Lower leg skin (tissue), 4 donors: Measurements from ENCODE around the gene KLB. TPM values are rescaled to one million over a fixed set of nuclear protein-coding genes. Genes with fewer than 3 reads are reported as not detected.

Experiments used
- DNase-seq, 2 donors: peaks; one replicate each; pipeline ENCODE4 v3.0.0-alpha.2; 2019; ENCODE audit warnings: low spot score in 2 of 2
- H3K4me3 ChIP-seq: fragments of 200-600 bp; sonication (generic); 2 replicates; pipeline ENCODE4 v1.5.1; 2017; ENCODE audit warnings: mild to moderate bottlenecking, low read depth; ENCODE audit not compliant: poor library complexity, severe bottlenecking
- CTCF ChIP-seq, 3 donors: fragments of 450-650 bp; IDR thresholded peaks; one replicate each; pipeline ENCODE4 v1.5.1; 2016; ENCODE audit warnings: antibody characterized with exemption in 3 of 3, mild to moderate bottlenecking in 3 of 3, moderate library complexity in 2 of 3
- POLR2A ChIP-seq, 2 donors: fragments of 450-650 bp; IDR thresholded peaks; one replicate each; pipeline ENCODE4 v1.6.1; 2016 to 2017; ENCODE audit warnings: antibody characterized with exemption in 2 of 2, mild to moderate bottlenecking in 1 of 2, moderate library complexity in 1 of 2
- intact Hi-C: fragments of 100-400 bp; cut with DNase I; formaldehyde crosslinking; loops from one replicate; pipeline ENCODE4 v1.15.0; 2023; ENCODE audit warnings: low total_unique reads
- microRNA-seq, 2 donors: library from miRNA; unstranded; fragments of <30 nt; microRNA quantifications; one replicate each; pipeline ENCODE4, GENCODE V29; 2016; ENCODE audit warnings: borderline replicate concordance in 2 of 2, borderline number of aligned reads in 1 of 2
- total RNA-seq, 4 donors: library from RNA; depleted of rRNA; stranded (reverse); fragments of >200 nt; gene quantifications; one replicate each; pipeline ENCODE4 v1.1.0, GENCODE V29; 2016

The KLB gene
- total RNA-seq, 4 donors from 2014 or later: 0.38 to 0.74 (median 0.45) TPM

- H3K4me3 ChIP-seq: no peak overlapping the region
- TF ChIP-seq POLR2A (IDR thresholded peaks at IDR 0.05) (no peak), CTCF (IDR thresholded peaks at IDR 0.05) (no peak)
- no peak for DNase-seq
- intact Hi-C loops: no loop called here
These were observed 91.9 kb downstream of the KLB start for GRCh38 chr4:39498727-39499020.

Small RNAs within 50 kb of the gene (microRNA-seq; reads per million reads assigned to microRNA genes)
- gene MIR5591: 0 reads per million in 2 donors

Other genes starting within 250 kb of the KLB start
- gene WDR19, start 224.4 kb upstream of the KLB start, total RNA-seq: 10 to 100 TPM; 16.2 to 49.1 (median 24.6) TPM
- 10 to 100 TPM; 19.9 to 35.5 (median 29.6) TPM for gene RFC1, start 40.6 kb upstream of the KLB start, total RNA-seq
- 1,000 to 10,000 TPM; 2,484 to 4,074 (median 3,563) TPM for gene RPL9, start 52.0 kb downstream of the KLB start, total RNA-seq
- gene LIAS, start 52.1 kb downstream of the KLB start, total RNA-seq: 10 to 100 TPM; 10.1 to 18.5 (median 12.4) TPM
- gene UGDH, start 120.5 kb downstream of the KLB start, total RNA-seq: 10 to 100 TPM; 20.2 to 29.4 (median 24.3) TPM
- gene SMIM14, start 231.9 kb downstream of the KLB start, total RNA-seq: 10 to 100 TPM; 25.6 to 49.2 (median 36.4) TPM